ENCODE measurements around the gene EIF3F.
A peak's percentile ranks its signal among the peaks of the same experiment; 100 is the strongest.

The EIF3F gene

DNA sequence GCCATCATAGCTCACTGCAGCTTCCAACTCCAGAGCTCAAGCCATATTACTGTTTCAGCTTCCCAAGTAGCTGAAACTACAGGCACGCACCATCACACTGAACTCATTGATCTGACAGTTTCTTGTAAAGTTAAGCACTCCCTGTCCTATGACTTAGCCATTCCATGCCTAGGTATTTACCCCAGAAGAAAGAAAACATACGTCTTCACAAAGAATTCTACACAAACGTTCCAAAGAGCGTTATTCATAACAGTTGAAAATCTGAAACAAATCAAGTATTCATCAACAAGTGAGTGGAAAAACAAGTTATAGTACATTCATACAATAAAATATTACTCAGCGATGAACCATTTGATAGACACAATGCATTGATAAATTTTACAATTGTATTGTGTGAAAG lies 14.1 kb upstream of the EIF3F start:
- no peak overlapping the region for H3K27ac ChIP-seq
- no peak for TF ChIP-seq ZFX (IDR thresholded peaks at IDR 0.05; ENCODE audit: borderline replicate concordance)
- TF ChIP-seq, protein P1, sequence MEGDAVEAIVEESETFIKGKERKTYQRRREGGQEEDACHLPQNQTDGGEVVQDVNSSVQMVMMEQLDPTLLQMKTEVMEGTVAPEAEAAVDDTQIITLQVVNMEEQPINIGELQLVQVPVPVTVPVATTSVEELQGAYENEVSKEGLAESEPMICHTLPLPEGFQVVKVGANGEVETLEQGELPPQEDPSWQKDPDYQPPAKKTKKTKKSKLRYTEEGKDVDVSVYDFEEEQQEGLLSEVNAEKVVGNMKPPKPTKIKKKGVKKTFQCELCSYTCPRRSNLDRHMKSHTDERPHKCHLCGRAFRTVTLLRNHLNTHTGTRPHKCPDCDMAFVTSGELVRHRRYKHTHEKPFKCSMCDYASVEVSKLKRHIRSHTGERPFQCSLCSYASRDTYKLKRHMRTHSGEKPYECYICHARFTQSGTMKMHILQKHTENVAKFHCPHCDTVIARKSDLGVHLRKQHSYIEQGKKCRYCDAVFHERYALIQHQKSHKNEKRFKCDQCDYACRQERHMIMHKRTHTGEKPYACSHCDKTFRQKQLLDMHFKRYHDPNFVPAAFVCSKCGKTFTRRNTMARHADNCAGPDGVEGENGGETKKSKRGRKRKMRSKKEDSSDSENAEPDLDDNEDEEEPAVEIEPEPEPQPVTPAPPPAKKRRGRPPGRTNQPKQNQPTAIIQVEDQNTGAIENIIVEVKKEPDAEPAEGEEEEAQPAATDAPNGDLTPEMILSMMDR (IDR thresholded peaks at IDR 0.05) = no peak

DNA sequence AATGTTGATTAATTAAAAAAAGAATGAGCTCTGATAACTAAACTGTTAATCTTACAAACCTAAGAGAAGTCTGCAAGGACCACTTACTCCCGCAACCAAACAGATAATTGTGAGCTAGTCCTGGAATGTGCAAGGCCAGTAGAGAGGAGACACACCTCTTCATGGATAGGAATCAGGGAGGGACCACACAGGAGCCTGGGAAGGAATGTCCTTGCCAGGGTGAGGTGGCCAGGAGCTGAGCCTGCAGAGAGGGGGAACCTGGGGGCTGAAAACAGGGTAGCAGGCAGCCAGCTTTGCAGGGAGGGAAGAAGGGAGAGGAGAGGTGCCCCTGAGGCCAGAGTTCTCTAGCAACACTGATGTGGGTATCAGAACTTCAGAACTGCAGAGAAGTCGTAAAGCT lies 12.5 kb upstream of the EIF3F start:
- TF ChIP-seq ZFX (IDR thresholded peaks at IDR 0.05; ENCODE audit: borderline replicate concordance) = no peak
- TF ChIP-seq, protein P1 (IDR thresholded peaks at IDR 0.05) = no peak
- H3K27ac ChIP-seq = no peak overlapping the region

- TF ChIP-seq ZFX (IDR thresholded peaks at IDR 0.05; ENCODE audit: borderline replicate concordance) = no peak
- TF ChIP-seq, protein P1 (IDR thresholded peaks at IDR 0.05) = no peak
- no peak overlapping the region for H3K27ac ChIP-seq
Observed at GRCh38 chr11:7977232-7977917, 9.8 kb upstream of the EIF3F start.

DNA sequence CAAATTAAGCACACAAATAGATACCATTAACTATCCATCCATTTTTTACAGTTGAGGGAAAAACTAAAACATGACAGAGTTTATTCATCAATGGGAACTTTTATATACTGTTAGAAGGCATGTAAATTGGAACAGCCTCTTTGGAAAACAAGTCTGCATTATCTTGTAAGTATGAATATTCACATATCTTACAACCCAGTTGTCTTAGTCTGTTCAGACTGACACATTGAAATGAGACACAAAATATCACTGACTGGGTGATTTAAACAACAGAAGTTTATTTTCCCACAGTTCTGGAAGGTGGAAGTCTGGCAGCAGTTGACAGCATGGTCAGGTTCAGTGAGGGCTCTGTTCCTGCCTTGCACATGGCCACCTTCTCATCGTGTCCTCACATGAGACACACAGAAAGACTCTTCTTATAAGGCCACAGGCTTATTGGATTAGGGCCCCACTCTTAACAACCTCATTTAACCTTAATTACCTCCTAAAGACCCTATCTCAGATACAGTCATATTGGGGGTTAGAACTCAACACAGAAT lies 5.4 kb upstream of the EIF3F start:
- TF ChIP-seq, protein P1 (IDR thresholded peaks at IDR 0.05) = no peak
- no peak for TF ChIP-seq ZFX (IDR thresholded peaks at IDR 0.05; ENCODE audit: borderline replicate concordance)
- H3K27ac ChIP-seq = no peak overlapping the region

GRCh38 chr11:7982582-7983119 lies 4.5 kb upstream of the EIF3F start:
- TF ChIP-seq ZFX (IDR thresholded peaks at IDR 0.05; ENCODE audit: borderline replicate concordance) = no peak
- TF ChIP-seq, protein P1 (IDR thresholded peaks at IDR 0.05) = no peak
- no peak overlapping the region for H3K27ac ChIP-seq

- no peak overlapping the region for H3K27ac ChIP-seq
- TF ChIP-seq, protein P1 (IDR thresholded peaks at IDR 0.05) = no peak
- TF ChIP-seq ZFX (IDR thresholded peaks at IDR 0.05; ENCODE audit: borderline replicate concordance) = no peak
Observed at GRCh38 chr11:7983832-7984590, 3.1 kb upstream of the EIF3F start.

DNA sequence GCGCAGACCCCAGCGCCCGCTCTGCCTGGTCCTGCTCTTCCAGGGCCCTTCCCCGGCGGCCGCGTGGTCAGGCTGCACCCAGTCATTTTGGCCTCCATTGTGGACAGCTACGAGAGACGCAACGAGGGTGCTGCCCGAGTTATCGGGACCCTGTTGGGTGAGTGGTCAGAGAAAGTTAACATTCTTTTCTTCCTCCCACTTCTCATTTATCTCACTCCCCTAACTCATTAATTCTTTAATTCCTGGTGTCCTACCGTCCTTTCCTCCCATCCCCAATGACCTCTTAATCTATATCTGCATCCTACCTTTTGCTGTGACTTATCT lies 385 bp downstream of the EIF3F start:
- peak overlapping the region; percentile 38 for H3K27ac ChIP-seq
